Measurements from ENCODE around the gene SLC7A4.

Gene SLC7A4

DNA sequence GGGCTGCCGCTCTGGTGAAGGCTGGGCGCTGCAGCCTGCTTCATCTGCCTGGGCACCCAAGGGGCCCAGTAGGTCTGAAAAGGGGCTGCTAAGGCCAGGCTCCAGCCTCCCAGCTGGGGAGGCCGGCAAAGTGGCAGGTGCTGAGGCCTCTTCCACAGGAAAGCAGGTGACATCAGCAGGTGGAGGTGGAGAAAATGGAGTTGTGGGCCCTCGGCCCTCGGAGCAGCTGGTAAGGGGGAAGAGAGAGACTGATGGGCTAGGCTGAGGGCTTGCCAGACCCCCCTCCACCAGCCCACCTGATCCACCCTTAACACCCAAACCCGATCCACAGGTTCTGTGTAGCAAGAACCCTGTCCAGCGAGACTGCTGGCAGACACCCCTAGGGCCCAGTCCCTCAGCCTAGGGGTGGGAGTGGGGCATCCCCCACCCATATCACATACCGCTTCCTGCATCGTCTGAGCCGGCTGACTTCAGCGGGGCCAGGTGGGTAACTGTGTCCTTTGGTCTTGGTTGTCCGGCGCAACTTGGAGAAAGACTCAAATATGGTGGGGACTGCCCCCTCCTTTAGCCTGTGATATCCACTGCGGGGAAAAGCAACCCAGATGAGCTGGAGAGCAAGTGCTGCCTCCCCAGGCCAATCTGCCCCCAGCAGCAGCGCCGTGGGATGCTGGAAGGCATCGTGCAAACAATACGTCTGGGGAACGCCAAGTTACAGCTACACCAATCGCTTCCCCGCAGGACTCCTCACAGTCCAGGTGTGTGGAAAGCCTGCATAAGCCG lies 32.0 kb downstream of the SLC7A4 start:
- TF ChIP-seq ZFX (IDR thresholded peaks at IDR 0.05; ENCODE audit: borderline replicate concordance), result no peak
- TF ChIP-seq, protein P1, sequence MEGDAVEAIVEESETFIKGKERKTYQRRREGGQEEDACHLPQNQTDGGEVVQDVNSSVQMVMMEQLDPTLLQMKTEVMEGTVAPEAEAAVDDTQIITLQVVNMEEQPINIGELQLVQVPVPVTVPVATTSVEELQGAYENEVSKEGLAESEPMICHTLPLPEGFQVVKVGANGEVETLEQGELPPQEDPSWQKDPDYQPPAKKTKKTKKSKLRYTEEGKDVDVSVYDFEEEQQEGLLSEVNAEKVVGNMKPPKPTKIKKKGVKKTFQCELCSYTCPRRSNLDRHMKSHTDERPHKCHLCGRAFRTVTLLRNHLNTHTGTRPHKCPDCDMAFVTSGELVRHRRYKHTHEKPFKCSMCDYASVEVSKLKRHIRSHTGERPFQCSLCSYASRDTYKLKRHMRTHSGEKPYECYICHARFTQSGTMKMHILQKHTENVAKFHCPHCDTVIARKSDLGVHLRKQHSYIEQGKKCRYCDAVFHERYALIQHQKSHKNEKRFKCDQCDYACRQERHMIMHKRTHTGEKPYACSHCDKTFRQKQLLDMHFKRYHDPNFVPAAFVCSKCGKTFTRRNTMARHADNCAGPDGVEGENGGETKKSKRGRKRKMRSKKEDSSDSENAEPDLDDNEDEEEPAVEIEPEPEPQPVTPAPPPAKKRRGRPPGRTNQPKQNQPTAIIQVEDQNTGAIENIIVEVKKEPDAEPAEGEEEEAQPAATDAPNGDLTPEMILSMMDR (IDR thresholded peaks at IDR 0.05), result no peak
- peak overlapping the region; percentile 99 for H3K27ac ChIP-seq

DNA sequence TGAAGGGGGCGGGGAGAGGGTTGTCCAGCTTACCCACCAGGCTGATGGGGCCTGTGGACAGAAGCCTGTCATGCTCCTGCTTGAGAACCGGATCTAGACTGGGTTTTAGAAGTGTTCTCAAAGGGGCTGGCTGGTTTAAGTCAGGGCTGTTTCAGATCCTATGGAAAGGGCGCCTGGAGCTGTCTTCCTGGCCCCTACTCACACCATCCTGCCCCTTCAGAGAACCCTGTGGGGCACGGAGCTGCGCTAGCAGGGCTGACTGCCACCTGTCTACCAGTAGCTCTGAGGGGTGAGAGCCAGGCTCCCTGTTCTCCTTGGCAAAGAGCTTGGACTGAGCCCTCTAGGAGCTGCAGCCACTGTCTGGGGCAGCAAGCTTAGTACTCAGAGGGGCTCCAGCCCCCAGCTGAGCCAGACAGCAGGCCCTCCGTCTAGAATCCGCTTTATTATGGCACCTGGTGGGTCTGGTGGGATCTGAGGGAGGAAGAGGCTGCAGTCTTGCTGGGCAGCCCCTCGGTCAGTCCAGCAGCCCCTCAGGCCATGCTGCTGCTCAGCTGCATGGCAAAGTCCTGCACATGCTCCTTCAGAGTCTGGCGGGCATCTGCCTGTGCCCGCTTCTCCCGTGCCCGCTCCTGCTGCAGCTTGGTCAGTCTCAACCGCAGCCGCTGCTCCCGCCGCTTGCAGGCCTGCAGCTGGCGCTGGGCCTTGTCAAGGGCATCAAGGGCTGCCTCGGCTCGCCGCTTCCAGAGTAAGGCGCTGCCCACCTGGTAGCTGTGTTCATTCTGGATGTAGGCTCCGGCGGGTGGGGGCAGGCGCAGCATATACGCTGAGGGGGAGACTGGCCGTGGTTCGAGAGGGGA lies 32.8 kb downstream of the SLC7A4 start:
- TF ChIP-seq, protein P1 (IDR thresholded peaks at IDR 0.05), result no peak
- TF ChIP-seq ZFX (IDR thresholded peaks at IDR 0.05; ENCODE audit: borderline replicate concordance), result no peak
- peak overlapping the region; percentile 99 for H3K27ac ChIP-seq

DNA sequence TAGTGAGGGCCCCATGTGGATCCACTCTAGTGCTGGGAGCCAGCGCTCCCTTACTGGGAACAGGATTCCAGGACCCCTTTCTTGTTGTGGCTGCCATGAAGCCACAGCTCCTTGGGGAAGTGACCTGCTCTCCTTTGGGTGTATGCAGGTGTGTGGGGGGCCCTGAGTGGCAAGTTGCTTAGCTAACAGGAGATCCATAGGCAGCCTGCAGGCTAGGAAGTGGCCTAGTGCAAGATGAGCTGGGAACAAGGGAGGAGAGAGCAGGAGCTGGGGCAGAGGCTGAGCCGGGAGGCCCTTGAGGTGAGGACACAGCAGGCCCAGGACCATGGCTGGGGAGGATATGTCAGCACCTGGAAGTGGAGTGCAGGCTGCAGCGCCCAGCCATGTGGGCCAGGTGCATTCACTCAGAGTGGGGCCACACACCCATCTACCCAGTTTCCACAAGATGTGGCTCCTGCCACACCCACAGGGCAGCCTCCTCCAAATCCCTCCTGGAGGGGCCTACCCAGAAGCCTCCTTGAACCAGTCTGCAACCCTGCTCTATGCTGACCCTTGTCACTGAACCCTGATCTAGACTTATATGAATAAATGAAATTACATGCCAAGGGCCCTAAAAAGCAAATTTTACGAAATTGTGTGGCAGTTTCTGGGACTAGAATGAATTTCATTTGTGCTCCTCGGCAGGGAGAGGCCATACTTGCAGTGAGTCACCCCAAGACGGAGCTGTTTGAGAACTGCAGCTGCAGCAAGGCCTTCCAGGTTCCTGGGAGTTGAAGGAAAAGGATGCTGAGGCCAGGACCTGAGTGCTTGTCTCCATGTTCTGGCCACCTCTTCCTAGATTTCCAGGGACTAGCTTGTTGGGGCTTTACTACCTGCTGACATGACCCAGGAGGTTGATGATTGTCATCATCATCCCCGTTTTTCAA lies 33.7 kb downstream of the SLC7A4 start:
- TF ChIP-seq, protein P1 (IDR thresholded peaks at IDR 0.05), result no peak
- TF ChIP-seq ZFX (IDR thresholded peaks at IDR 0.05; ENCODE audit: borderline replicate concordance), result no peak
- H3K27ac ChIP-seq, result peak overlapping the region; percentile 99

DNA sequence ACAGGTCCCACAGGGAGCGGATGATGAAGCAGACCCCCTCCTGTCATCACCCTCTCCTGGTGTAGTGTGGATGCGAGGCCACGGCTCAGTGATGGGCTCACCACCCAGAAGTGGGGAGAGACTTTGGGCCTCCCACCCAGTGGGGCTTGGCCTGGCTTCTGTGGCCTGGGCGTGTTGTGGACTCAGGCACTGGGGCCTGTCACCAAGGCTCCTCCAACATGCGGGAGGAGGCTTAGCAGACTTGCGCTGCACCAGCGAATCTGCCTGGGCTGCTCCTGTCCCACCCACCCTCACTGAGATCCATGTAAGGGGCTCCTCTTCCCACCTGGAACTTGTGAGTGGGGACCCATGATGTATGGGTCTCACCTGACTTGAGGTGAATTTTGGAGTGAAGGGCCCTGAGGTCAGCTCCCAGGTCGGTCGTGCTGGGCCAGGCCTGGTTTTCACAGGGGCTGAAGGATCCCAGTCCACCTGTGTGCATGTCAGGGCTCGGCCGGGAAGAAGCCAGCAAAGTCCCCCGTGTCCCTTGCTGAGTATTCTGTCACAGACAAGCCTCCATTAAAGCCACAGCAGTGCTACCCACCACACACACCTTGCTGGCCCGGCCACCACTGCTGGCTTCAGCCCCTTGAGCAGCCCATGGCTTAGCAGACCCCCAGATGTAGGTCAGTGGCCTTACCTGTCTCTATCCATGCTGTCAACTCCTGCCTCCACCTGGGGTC lies 34.7 kb downstream of the SLC7A4 start:
- no peak for TF ChIP-seq ZFX (IDR thresholded peaks at IDR 0.05; ENCODE audit: borderline replicate concordance)
- TF ChIP-seq, protein P1 (IDR thresholded peaks at IDR 0.05), result no peak
- H3K27ac ChIP-seq, result peak overlapping the region; percentile 99

DNA sequence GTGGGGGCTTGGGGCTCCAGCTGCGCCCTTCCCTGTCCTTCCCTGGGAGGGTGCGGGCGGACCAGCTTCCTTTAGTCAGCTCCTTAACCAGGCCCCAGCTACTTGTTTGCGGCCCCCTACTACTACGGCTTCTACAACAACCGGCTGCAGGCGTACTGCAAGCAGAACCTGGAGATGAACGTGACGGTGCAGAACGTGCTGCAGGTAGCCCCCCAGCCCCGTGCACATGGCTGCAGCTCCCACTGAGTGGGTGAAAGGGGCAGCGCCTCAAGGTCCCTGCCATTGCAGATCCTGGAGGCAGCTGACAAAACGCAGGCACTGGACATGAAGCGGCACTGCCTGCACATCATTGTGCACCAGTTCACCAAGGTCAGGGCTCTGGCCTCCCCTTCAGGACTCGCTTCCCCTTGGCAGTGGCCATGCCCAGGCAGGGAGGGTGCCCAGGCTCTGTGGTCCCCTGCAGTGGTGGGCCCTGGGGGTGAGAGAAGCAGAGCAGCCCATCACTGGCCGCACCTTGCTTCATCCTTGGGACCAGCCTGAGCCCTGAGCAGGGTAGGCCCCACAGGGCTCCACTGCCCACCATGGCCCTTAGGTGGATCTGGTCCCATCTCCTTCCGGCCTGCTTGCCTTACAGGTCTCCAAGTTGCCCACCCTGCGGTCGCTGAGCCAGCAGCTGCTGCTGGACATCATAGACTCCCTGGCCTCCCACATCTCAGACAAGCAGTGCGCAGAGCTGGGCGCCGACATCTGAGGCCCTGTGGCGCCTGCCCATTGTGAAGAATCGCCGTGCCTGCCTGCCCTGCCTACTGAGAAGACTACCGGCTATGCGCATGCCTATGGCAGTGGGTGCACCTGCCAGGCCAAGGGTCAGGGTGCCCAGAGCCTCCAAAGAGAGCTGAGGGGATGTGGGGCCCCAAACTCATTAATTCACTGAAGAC lies 35.5 kb downstream of the SLC7A4 start:
- H3K27ac ChIP-seq, result no peak overlapping the region
- TF ChIP-seq ZFX (IDR thresholded peaks at IDR 0.05; ENCODE audit: borderline replicate concordance), result no peak
- TF ChIP-seq, protein P1 (IDR thresholded peaks at IDR 0.05), result no peak
